H9 (cell line): ENCODE results near the gene ISYNA1. TPM values are rescaled to one million over a fixed set of nuclear protein-coding genes. Genes with fewer than 3 reads are reported as not detected.

ENCODE experiments used
- DNase-seq: peaks from one replicate; pipeline ENCODE4 v3.0.0-alpha.2; 2017
- H2AFZ ChIP-seq: one replicate; pipeline ENCODE4 v1.6.1; 2013; ENCODE audit warnings: mild to moderate bottlenecking, low read length, control low read depth, moderate library complexity
- H2AK5ac ChIP-seq: 2 replicates; pipeline ENCODE4 v1.6.1; 2013; ENCODE audit warnings: low read length, control low read depth, mixed read lengths; ENCODE audit not compliant: insufficient read length
- H2BK120ac ChIP-seq: one replicate; pipeline ENCODE4 v1.6.1; 2013; ENCODE audit warnings: low read depth, mild to moderate bottlenecking, low read length, control low read depth, inconsistent platforms; ENCODE audit not compliant: poor library complexity, severe bottlenecking
- H2BK12ac ChIP-seq: 2 replicates; pipeline ENCODE4 v1.6.1; 2013; ENCODE audit warnings: low read length, control low read depth, mixed read lengths, low read depth; ENCODE audit not compliant: insufficient read length
- H2BK15ac ChIP-seq: 2 replicates; pipeline ENCODE4 v1.6.1; 2013; ENCODE audit warnings: low read depth, low read length, control low read depth
- H2BK20ac ChIP-seq: one replicate; pipeline ENCODE4 v1.6.1; 2013; ENCODE audit warnings: low read depth, mild to moderate bottlenecking, low read length, control low read depth, inconsistent platforms; ENCODE audit not compliant: poor library complexity, severe bottlenecking
- H2BK5ac ChIP-seq: 2 replicates; pipeline ENCODE4 v1.6.1; 2013; ENCODE audit warnings: low read length, control low read depth, mixed read lengths; ENCODE audit not compliant: insufficient read length
- H3K14ac ChIP-seq: 2 replicates; pipeline ENCODE4 v1.6.1; 2013; ENCODE audit warnings: low read length, control low read depth; ENCODE audit not compliant: insufficient read depth
- H3K18ac ChIP-seq: 2 replicates; pipeline ENCODE4 v1.6.1; 2013; ENCODE audit warnings: low read depth, mild to moderate bottlenecking, mixed read lengths, low read length, control low read depth; ENCODE audit not compliant: insufficient read length
- H3K23ac ChIP-seq: 2 replicates; pipeline ENCODE4 v1.6.1; 2013; ENCODE audit warnings: low read length, control low read depth, mixed read lengths, low read depth; ENCODE audit not compliant: insufficient read length
- H3K23me2 ChIP-seq: 2 replicates; pipeline ENCODE4 v1.6.1; 2013; ENCODE audit warnings: low read depth, mild to moderate bottlenecking, mixed read lengths, low read length, control low read depth; ENCODE audit not compliant: insufficient read length, poor library complexity, severe bottlenecking
- H3K27ac ChIP-seq: 2 replicates; pipeline ENCODE4 v1.5.1; 2013; ENCODE audit warnings: low read length, control low read depth, mixed read lengths, low read depth; ENCODE audit not compliant: insufficient read length
- H3K27me3 ChIP-seq: 2 replicates; pipeline ENCODE4 v1.6.1; 2013; ENCODE audit warnings: low read length, control low read depth, inconsistent platforms; ENCODE audit not compliant: insufficient read depth
- H3K4ac ChIP-seq: 2 replicates; pipeline ENCODE4 v1.6.1; 2013; ENCODE audit warnings: low read depth, mild to moderate bottlenecking, control low read depth, inconsistent platforms, low read length, moderate library complexity
- H3K4me1 ChIP-seq: 2 replicates; pipeline ENCODE4 v1.6.1; 2013; ENCODE audit warnings: low read length, control low read depth, inconsistent platforms; ENCODE audit not compliant: insufficient read depth
- H3K4me2 ChIP-seq: 2 replicates; pipeline ENCODE4 v1.6.1; 2013; ENCODE audit warnings: low read length, control low read depth, mixed read lengths; ENCODE audit not compliant: insufficient read length, insufficient read depth
- H3K56ac ChIP-seq: 2 replicates; pipeline ENCODE4 v1.6.1; 2013; ENCODE audit warnings: low read depth, mild to moderate bottlenecking, mixed read lengths, low read length, control low read depth; ENCODE audit not compliant: insufficient read length
- H3K79me1 ChIP-seq: 2 replicates; pipeline ENCODE4 v1.6.1; 2013; ENCODE audit warnings: low read depth, mild to moderate bottlenecking, moderate library complexity, low read length, control low read depth, inconsistent platforms; ENCODE audit not compliant: insufficient read depth, poor library complexity, severe bottlenecking
- H3K79me2 ChIP-seq: 2 replicates; pipeline ENCODE4 v1.6.1; 2013; ENCODE audit warnings: low read length, control low read depth, inconsistent platforms; ENCODE audit not compliant: insufficient read depth
- H3K9ac ChIP-seq: 2 replicates; pipeline ENCODE4 v1.6.1; 2013; ENCODE audit warnings: low read length, control low read depth, mixed read lengths; ENCODE audit not compliant: insufficient read length; ENCODE audit errors: extremely low read depth
- H3K9me3 ChIP-seq: one replicate; pipeline ENCODE4 v1.6.1; 2013; ENCODE audit warnings: low read depth, low read length, inconsistent platforms; ENCODE audit not compliant: control insufficient read depth
- H3T11ph ChIP-seq: one replicate; pipeline ENCODE4 v1.6.1; 2013; ENCODE audit warnings: mild to moderate bottlenecking, low read length, control low read depth, inconsistent platforms
- H4K20me1 ChIP-seq: one replicate; pipeline ENCODE4 v1.6.1; 2013; ENCODE audit not compliant: control insufficient read depth, insufficient read length, insufficient read depth
- H4K5ac ChIP-seq: 2 replicates; pipeline ENCODE4 v1.6.1; 2013; ENCODE audit warnings: low read depth, mild to moderate bottlenecking, mixed read lengths, low read length, control low read depth; ENCODE audit not compliant: insufficient read length
- H4K8ac ChIP-seq: replicated peaks from 2 replicates; pipeline ENCODE4 v1.6.1; 2013; ENCODE audit warnings: low read length, control low read depth, mixed read lengths, low read depth; ENCODE audit not compliant: insufficient read length
- H4K91ac ChIP-seq: 2 replicates; pipeline ENCODE4 v1.6.1; 2013; ENCODE audit warnings: low read depth, mild to moderate bottlenecking, moderate library complexity, mixed read lengths, low read length, control low read depth; ENCODE audit not compliant: insufficient read length
- H3K27ac Mint-ChIP-seq, 3 experiments: 2 replicates in 2 of 3; 3 replicates in 1 of 3; pipeline ENCODE4 v1.8.0; 2020 to 2021; ENCODE audit warnings: mixed read lengths in 3 of 3, mild to moderate bottlenecking in 1 of 3, moderate library complexity in 1 of 3
- H3K27me3 Mint-ChIP-seq: 2 replicates; pipeline ENCODE4 v1.8.0; 2021; ENCODE audit warnings: low read depth, mild to moderate bottlenecking, moderate library complexity, mixed read lengths
- H3K36me3 Mint-ChIP-seq, 3 experiments: 2 replicates in 2 of 3; 3 replicates in 1 of 3; pipeline ENCODE4 v1.8.0; 2020 to 2021; ENCODE audit warnings: low read depth in 3 of 3, mixed read lengths in 3 of 3; ENCODE audit not compliant: insufficient read depth in 1 of 3
- H3K4me1 Mint-ChIP-seq, 2 experiments: 2 replicates each; pipeline ENCODE4 v1.8.0; 2020; ENCODE audit warnings: mixed read lengths in 2 of 2
- H3K4me3 Mint-ChIP-seq, 2 experiments: 2 replicates in 1 of 2; 3 replicates in 1 of 2; pipeline ENCODE4 v1.8.0; 2020 to 2021; ENCODE audit warnings: mild to moderate bottlenecking in 2 of 2, mixed read lengths in 2 of 2, moderate library complexity in 1 of 2
- H3K9me3 Mint-ChIP-seq, 2 experiments: 2 replicates in 1 of 2; 3 replicates in 1 of 2; pipeline ENCODE4 v1.8.0; 2020; ENCODE audit warnings: mild to moderate bottlenecking in 2 of 2, mixed read lengths in 2 of 2, moderate library complexity in 1 of 2
- WGBS: extraction: QIAGEN DNeasy Blood & Tissue Kit; methylation state at CpG from one replicate; pipeline ENCODE4 v1.1.7; 2013; ENCODE audit warnings: missing lambda C conversion rate, low lambda C conversion rate, mixed read lengths; ENCODE audit not compliant: insufficient read length; ENCODE audit errors: extremely low coverage; 5-methylcytosine and 5-hydroxymethylcytosine counted together
- total RNA-seq: library from RNA; stranded (reverse); gene quantifications from 2 replicates; pipeline ENCODE4 v1.2.1, GENCODE V29; 2021
- TF ChIP-seq, protein P1 (sequence below): fragments of 200-600 bp; sonication (generic); conservative IDR thresholded peaks from 3 replicates; pipeline ENCODE4 v1.8.0; 2021; ENCODE audit warnings: antibody characterized with exemption, mild to moderate bottlenecking

The ISYNA1 gene
- total RNA-seq, 1 experiment from 2014 or later = 241 TPM

DNA sequence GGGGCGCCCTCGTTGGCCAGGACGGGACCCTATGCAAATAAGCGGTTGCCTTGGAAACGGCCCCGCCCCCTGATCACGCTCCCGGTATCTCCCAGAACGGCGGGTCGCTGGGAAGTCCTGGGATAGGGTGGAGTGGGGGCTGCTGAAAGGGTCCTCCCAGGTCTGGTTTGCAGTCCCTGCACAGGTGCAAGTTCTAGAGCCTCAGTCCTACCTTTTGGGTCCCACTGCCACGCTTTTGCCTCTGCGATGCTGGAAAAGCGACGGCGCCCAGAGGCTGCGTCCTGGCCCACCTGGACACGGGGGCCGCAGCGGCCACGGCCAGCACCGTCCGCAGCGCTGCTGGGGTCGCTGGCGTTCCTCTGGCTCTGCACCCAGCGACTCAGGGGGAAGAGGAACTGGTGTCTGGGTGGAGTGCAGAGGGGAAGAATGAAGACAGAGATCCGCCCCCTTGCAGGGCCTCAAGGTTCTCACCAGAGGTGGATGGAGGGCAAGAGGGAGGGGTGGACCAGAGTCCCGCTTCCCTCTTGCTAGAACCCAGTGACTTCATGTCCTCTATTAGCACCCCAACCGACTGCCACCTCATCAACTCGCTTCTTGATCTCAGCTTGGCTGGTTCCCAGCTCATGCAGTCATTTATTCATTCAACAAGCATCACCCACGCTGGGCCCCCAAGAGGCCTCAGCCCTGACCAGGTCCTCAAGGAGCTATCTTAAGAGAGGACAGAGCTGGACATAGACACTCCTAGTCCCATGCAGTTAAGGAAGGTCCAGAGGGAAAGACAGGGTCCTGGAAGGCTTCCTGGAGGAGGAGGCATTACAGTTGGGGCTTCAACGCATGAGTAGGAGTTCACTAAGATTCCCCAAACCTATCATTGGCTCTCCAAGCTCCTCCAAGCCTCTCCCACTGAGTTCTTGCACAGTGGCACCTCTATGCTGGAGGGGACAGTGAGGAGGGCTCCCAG, 40.4 kb downstream of the ISYNA1 start, which contains the start of gene LRRC25:
Gene LRRC25 (minus strand): TSS at position 381 of the 961 bp plus-strand sequence. CDS start 659 bp downstream, outside the sequence.
- Histone ChIP-seq H2AK5ac (no peak within 1 kb of the TSS), H2BK120ac (no peak within 1 kb of the TSS), H4K91ac (no peak within 1 kb of the TSS), H3T11ph (no peak within 1 kb of the TSS), H3K79me2 (no peaks in the 10 kb centered on the region), H2BK20ac (no peak within 1 kb of the TSS), H3K4me2 (no peak within 1 kb of the TSS), H3K27ac (no peak within 1 kb of the TSS), H3K23ac (no peak within 1 kb of the TSS), H3K18ac (no peak within 1 kb of the TSS), H2AFZ (no peak within 1 kb of the TSS), H3K27me3 (no peaks in the 10 kb centered on the region), H4K20me1 (no peaks in the 10 kb centered on the region), H3K9ac (no peak within 1 kb of the TSS), H2BK5ac (no peak within 1 kb of the TSS), H3K79me1 (no peaks in the 10 kb centered on the region), H4K5ac (no peak within 1 kb of the TSS), H3K4me1 (no peaks in the 10 kb centered on the region), H3K4ac (no peak within 1 kb of the TSS), H3K56ac (no peak within 1 kb of the TSS), H2BK12ac (no peak within 1 kb of the TSS), H2BK15ac (no peak within 1 kb of the TSS), H4K8ac (no peak within 1 kb of the TSS), H3K23me2 (no peaks in the 10 kb centered on the region), H3K14ac (no peak within 1 kb of the TSS; the same call in 1 of the 2 replicates), H3K9me3 (no peaks in the 10 kb centered on the region)
- no peak within 1 kb of the TSS; a peak in 2 of 5 replicates for H3K4me3 Mint-ChIP-seq
- no peaks in the 10 kb centered on the region for H3K9me3 Mint-ChIP-seq
- TF ChIP-seq, protein P1, sequence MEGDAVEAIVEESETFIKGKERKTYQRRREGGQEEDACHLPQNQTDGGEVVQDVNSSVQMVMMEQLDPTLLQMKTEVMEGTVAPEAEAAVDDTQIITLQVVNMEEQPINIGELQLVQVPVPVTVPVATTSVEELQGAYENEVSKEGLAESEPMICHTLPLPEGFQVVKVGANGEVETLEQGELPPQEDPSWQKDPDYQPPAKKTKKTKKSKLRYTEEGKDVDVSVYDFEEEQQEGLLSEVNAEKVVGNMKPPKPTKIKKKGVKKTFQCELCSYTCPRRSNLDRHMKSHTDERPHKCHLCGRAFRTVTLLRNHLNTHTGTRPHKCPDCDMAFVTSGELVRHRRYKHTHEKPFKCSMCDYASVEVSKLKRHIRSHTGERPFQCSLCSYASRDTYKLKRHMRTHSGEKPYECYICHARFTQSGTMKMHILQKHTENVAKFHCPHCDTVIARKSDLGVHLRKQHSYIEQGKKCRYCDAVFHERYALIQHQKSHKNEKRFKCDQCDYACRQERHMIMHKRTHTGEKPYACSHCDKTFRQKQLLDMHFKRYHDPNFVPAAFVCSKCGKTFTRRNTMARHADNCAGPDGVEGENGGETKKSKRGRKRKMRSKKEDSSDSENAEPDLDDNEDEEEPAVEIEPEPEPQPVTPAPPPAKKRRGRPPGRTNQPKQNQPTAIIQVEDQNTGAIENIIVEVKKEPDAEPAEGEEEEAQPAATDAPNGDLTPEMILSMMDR = no peak
- peak; percentile 79 for DNase-seq
- peaks cover 6 to 13% of the 10 kb centered on the region in 2 experiments; a peak in 3 of 4 replicates for H3K4me1 Mint-ChIP-seq
- no CpG with 5 or more reads among the region's 33 CpGs for WGBS
- no peaks in the 10 kb centered on the region for H3K36me3 Mint-ChIP-seq
- H3K27me3 Mint-ChIP-seq = peaks cover 17% of the 10 kb centered on the region
- peak within 1 kb of the TSS in 1 of 3 experiments; percentile 72; a peak in 1 of 7 replicates for H3K27ac Mint-ChIP-seq
